GM21381 (cell line): ENCODE measurements around the gene HOXA10.

ENCODE experiments used
- ATAC-seq: cut with Tn5 transposase; IDR thresholded peaks from one replicate; pipeline ENCODE4 v1.9.1; 2021; ENCODE audit warnings: mild to moderate bottlenecking, moderate library complexity; ENCODE audit not compliant: unreplicated experiment

Gene HOXA10

GRCh38 chr7:27132978-27133377 lies 41.1 kb downstream of the HOXA10 start:
- ATAC-seq, result no peak

- ATAC-seq, result no peak
Observed at GRCh38 chr7:27132214-27132613, 41.9 kb downstream of the HOXA10 start.

- no peak for ATAC-seq
Observed at GRCh38 chr7:27131390-27131819, 42.7 kb downstream of the HOXA10 start.

- no peak for ATAC-seq
Observed at GRCh38 chr7:27130540-27131389, 43.4 kb downstream of the HOXA10 start, which contains the start of gene HOXA4. TSS of gene HOXA4 (minus strand) at chr7:27130757. CDS start at chr7:27130733, 24 bp downstream.

- no peak for ATAC-seq
Observed at GRCh38 chr7:27129729-27130539, 44.2 kb downstream of the HOXA10 start.

- no peak for ATAC-seq
Observed at GRCh38 chr7:27128776-27129728, 45.1 kb downstream of the HOXA10 start.

- ATAC-seq, result no peak
Observed at GRCh38 chr7:27128034-27128433, 46.1 kb downstream of the HOXA10 start.

- no peak for ATAC-seq
Observed at GRCh38 chr7:27126596-27127327, 47.4 kb downstream of the HOXA10 start.

- no peak for ATAC-seq
Observed at GRCh38 chr7:27125986-27126394, 48.1 kb downstream of the HOXA10 start.

GRCh38 chr7:27124902-27125689 lies 49.0 kb downstream of the HOXA10 start:
- ATAC-seq, result no peak

- ATAC-seq, result no peak
Observed at GRCh38 chr7:27124096-27124901, 49.8 kb downstream of the HOXA10 start.

GRCh38 chr7:27123477-27124053 lies 50.6 kb downstream of the HOXA10 start:
- ATAC-seq, result no peak

- ATAC-seq, result no peak
Observed at GRCh38 chr7:27123007-27123476, 51.1 kb downstream of the HOXA10 start.

GRCh38 chr7:27122077-27122910 lies 51.8 kb downstream of the HOXA10 start:
- no peak for ATAC-seq

GRCh38 chr7:27121684-27122076 lies 52.4 kb downstream of the HOXA10 start:
- ATAC-seq, result no peak
